GM12878 (cell line): ENCODE measurements around the gene RAPGEF1. TPM values are rescaled to one million over a fixed set of nuclear protein-coding genes. Genes with fewer than 3 reads are reported as not detected.
A peak's percentile ranks its signal among the peaks of the same experiment; 100 is the strongest.

Source experiments
- ATAC-seq: fragments of 200-7000 bp; cut with Tn5 transposase; 3 replicates; pipeline ENCODE4 v1.9.1; 2020; ENCODE audit warnings: mild to moderate bottlenecking, moderate library complexity
- BruUV-seq: library from RNA; stranded (reverse); fragments of 400-500 nt; replicated peaks from 2 replicates; lab custom pipeline; 2021; lab: Mats Ljungman, UMichigan
- CTCF ChIA-PET: fragments of 300-600 bp; sonication (Branson Sonifier 250); formaldehyde crosslinking; extraction: SDS; loops from one replicate; lab custom pipeline; 2021; ENCODE audit warnings: inconsistent platforms; lab: Yijun Ruan, JAX
- POLR2A ChIA-PET: fragments of 350-600 bp; formaldehyde crosslinking; extraction: SDS; loops from one replicate; lab custom pipeline; 2021; ENCODE audit warnings: inconsistent platforms; lab: Charles Lee
- RAD21 ChIA-PET: fragments of 300-600 bp; sonication (Branson Sonifier 250); formaldehyde crosslinking; loops from one replicate; lab custom pipeline; 2023; ENCODE audit warnings: antibody characterized with exemption; ENCODE audit not compliant: unreplicated experiment; lab: Charles Lee
- SMC1A ChIA-PET: fragments of 300-600 bp; sonication (Branson Sonifier 250); formaldehyde crosslinking; loops from one replicate; lab custom pipeline; 2023; ENCODE audit not compliant: unreplicated experiment, uncharacterized antibody; lab: Charles Lee
- DNase-seq: peaks from one replicate; pipeline ENCODE4 v3.0.0-alpha.2; 2011; ENCODE audit warnings: low read depth, low spot score
- FAIRE-seq: peaks from 3 replicates; lab custom pipeline; 2011; peaks lifted over from hg19 to GRCh38; lab: Jason Lieb, UNC
- H2AFZ ChIP-seq: 2 replicates; pipeline ENCODE4 v1.6.0; 2011; ENCODE audit warnings: low read depth, low read length, control low read depth; ENCODE audit not compliant: control insufficient read depth
- H3K27ac ChIP-seq: 2 replicates; pipeline ENCODE4 v1.5.1; 2011; ENCODE audit warnings: control low read depth; ENCODE audit not compliant: control insufficient read depth, insufficient read depth
- H3K27me3 ChIP-seq, 2 experiments: replicated peaks in 1 of 2; 2 replicates each; pipeline versions ENCODE4 v1.6.0 to v1.6.1; 2011; ENCODE audit warnings: low read length in 1 of 2; ENCODE audit not compliant: control insufficient read depth in 2 of 2, insufficient read depth in 2 of 2
- H3K36me3 ChIP-seq, 2 experiments: 2 replicates each; pipeline ENCODE4 v1.5.1; 2011; ENCODE audit warnings: low read length in 1 of 2; ENCODE audit not compliant: control insufficient read depth in 2 of 2, insufficient read depth in 2 of 2
- H3K4me1 ChIP-seq: 2 replicates; pipeline ENCODE4 v1.6.1; 2011; ENCODE audit warnings: mild to moderate bottlenecking, low read length, moderate library complexity, mixed read lengths; ENCODE audit not compliant: control insufficient read depth, insufficient read depth
- H3K4me2 ChIP-seq: 2 replicates; pipeline ENCODE4 v1.6.0; 2011; ENCODE audit warnings: control low read depth; ENCODE audit not compliant: control insufficient read depth, insufficient read depth
- H3K4me3 ChIP-seq: fragments of 200-600 bp; sonication (generic); 2 replicates; pipeline ENCODE4 v1.5.1; 2016
- H3K79me2 ChIP-seq: 2 replicates; pipeline ENCODE4 v1.6.0; 2011; ENCODE audit warnings: low read length; ENCODE audit not compliant: control insufficient read depth, insufficient read depth
- H3K9ac ChIP-seq: 2 replicates; pipeline ENCODE4 v1.8.0; 2011; ENCODE audit warnings: low read length, control low read depth, mixed read lengths; ENCODE audit not compliant: control insufficient read depth, insufficient read depth
- H3K9me3 ChIP-seq: replicated peaks from 3 replicates; pipeline ENCODE4 v1.5.1; 2011; ENCODE audit warnings: mild to moderate bottlenecking, low read length; ENCODE audit not compliant: control insufficient read depth, insufficient read depth
- H4K20me1 ChIP-seq: 2 replicates; pipeline ENCODE4 v1.6.0; 2011; ENCODE audit not compliant: control insufficient read depth, insufficient read depth
- CBFB ChIP-seq: IDR thresholded peaks from 2 replicates; pipeline ENCODE4 v1.6.1; 2016; ENCODE audit warnings: antibody characterized with exemption, low read depth
- CBX3 ChIP-seq: fragments of 200-600 bp; sonication (generic); IDR thresholded peaks from 2 replicates; pipeline ENCODE4 v1.6.1; 2016; ENCODE audit warnings: low read depth, borderline replicate concordance
- FOXK2 ChIP-seq: fragments of 450-650 bp; IDR thresholded peaks from 2 replicates; pipeline ENCODE4 v1.6.1; 2017; ENCODE audit warnings: mild to moderate bottlenecking, moderate library complexity
- HDAC2 ChIP-seq: fragments of 200-600 bp; sonication (generic); IDR thresholded peaks from 2 replicates; pipeline ENCODE4 v1.6.1; 2017
- RBBP5 ChIP-seq: fragments of 200-600 bp; sonication (generic); conservative IDR thresholded peaks from 2 replicates; pipeline ENCODE4 v1.6.1; 2016
- RUNX3 ChIP-seq: IDR thresholded peaks from 2 replicates; pipeline ENCODE4 v1.6.1; 2012; ENCODE audit warnings: low read length, inconsistent platforms
- SMARCA5 ChIP-seq: fragments of 450-650 bp; IDR thresholded peaks from 2 replicates; pipeline ENCODE4 v1.6.1; 2017; ENCODE audit warnings: mild to moderate bottlenecking
- TAF1 ChIP-seq: IDR thresholded peaks from 2 replicates; pipeline ENCODE4 v1.6.1; 2011; ENCODE audit warnings: mild to moderate bottlenecking, low read depth, low read length, borderline replicate concordance
- TCF12 ChIP-seq: IDR thresholded peaks from 2 replicates; pipeline ENCODE4 v1.6.1; 2011; ENCODE audit warnings: low read depth, mild to moderate bottlenecking, low read length
- ZBTB11 ChIP-seq: fragments of 450-650 bp; formaldehyde crosslinking; IDR thresholded peaks from 2 replicates; pipeline ENCODE4 v1.5.0; 2022; ENCODE audit warnings: mild to moderate bottlenecking, missing genetic modification characterization
- ZNF622 ChIP-seq: fragments of 450-650 bp; IDR thresholded peaks from 2 replicates; pipeline ENCODE4 v1.6.1; 2017; ENCODE audit warnings: mild to moderate bottlenecking, inconsistent platforms
- WGBS: methylation state at CpG from one replicate; pipeline ENCODE4 v1.1.6; 2016; ENCODE audit warnings: low lambda C conversion rate; ENCODE audit not compliant: insufficient replicate concordance, insufficient coverage; ENCODE audit errors: missing lambda C conversion rate; 5-methylcytosine and 5-hydroxymethylcytosine counted together
- in situ Hi-C: fragments of 300-500 bp; cut with MboI; formaldehyde crosslinking; loops from 9 replicates; pipeline ENCODE4 v1.14.3; 2018; ENCODE audit warnings: mixed read lengths
- intact Hi-C: fragments of 100-400 bp; cut with micrococcal nuclease; formaldehyde crosslinking; loops from one replicate; pipeline ENCODE4 v1.14.2; 2022; ENCODE audit not compliant: unreplicated experiment
- polyA plus RNA-seq, 11 experiments: library from polyadenylated mRNA; depleted of rRNA in 4 of 11; unstranded in 6 of 11; stranded (reverse) in 5 of 11; fragments of >200 nt; fragmentation: Nextera tagmentation in 4 of 11; fragmentation: Illumina TruSeq in 1 of 11; extraction: Ambion mirVana in 4 of 11; extraction: Trizol in 1 of 11; gene quantifications; 1 replicate in 1 of 11; 2 replicates in 10 of 11; pipeline versions ENCODE4 v1.2.1 to v1.2.3, GENCODE V29; 2011 to 2016; ENCODE audit warnings: inconsistent platforms in 2 of 11, missing spikeins in 2 of 11, low read depth in 1 of 11
- total RNA-seq, 4 experiments: library from RNA; depleted of rRNA in 3 of 4; stranded (reverse); fragments of >200 nt in 3 of 4; fragmentation: Illumina TruSeq in 1 of 4; extraction: Trizol in 1 of 4; gene quantifications; 2 replicates each; pipeline versions ENCODE4 v1.2.1 to v1.2.3, GENCODE V29; 2013 to 2021
- TF ChIP-seq, protein P1 (sequence below): fragments of 450-650 bp; IDR thresholded peaks from 2 replicates; pipeline ENCODE4 v1.6.1; 2016; ENCODE audit warnings: mild to moderate bottlenecking
- TF ChIP-seq, protein P2 (sequence below): fragments of 150-350 bp; IDR thresholded peaks from 2 replicates; pipeline ENCODE4 v1.6.1; 2014; ENCODE audit warnings: mild to moderate bottlenecking, low read depth, low read length
- TF ChIP-seq, protein P3 (sequence below): IDR thresholded peaks from 2 replicates; pipeline ENCODE4 v1.6.1; 2011; ENCODE audit warnings: borderline replicate concordance, low read depth, mild to moderate bottlenecking, moderate library complexity, low read length; ENCODE audit not compliant: insufficient read depth, poor library complexity, severe bottlenecking
- TF ChIP-seq, protein P4 (sequence below): IDR thresholded peaks from 2 replicates; pipeline ENCODE4 v1.6.1; 2011; ENCODE audit warnings: low read depth, mild to moderate bottlenecking, low read length, moderate library complexity, borderline replicate concordance; ENCODE audit errors: extremely low read depth

The RAPGEF1 gene
- total and polyA plus RNA-seq, 10 of the 15 experiments (the other 5 are each of a cell fraction or from before 2014, with no cell fraction given), result 0.42 to 113 (median 45.9) TPM

- ChIA-PET POLR2A (interaction anchor here (0.8 to 17.4 kb wide), 15 partner anchors 10 to 364 kb away, joined by 3 to 291 read pairs (median 4); no protein-coding TSS in a partner anchor), SMC1A (interaction anchor here (0.9 to 21.2 kb wide), 9 partner anchors 11 to 153 kb away, joined by 3 to 535 read pairs (median 21); no protein-coding TSS in a partner anchor), CTCF (interaction anchor here (0.8 to 17.1 kb wide), 14 partner anchors 10 to 146 kb away, joined by 3 to 197 read pairs (median 5); no protein-coding TSS in a partner anchor), RAD21 (interaction anchor here (0.7 to 17.7 kb wide), 16 partner anchors 9 to 364 kb away, joined by 3 to 408 read pairs (median 5); no protein-coding TSS in a partner anchor)
- H3K79me2 ChIP-seq, result peaks cover 73% of the 10 kb centered on the region
- WGBS, result 2% methylated on average over 12 of the region's 12 CpGs
- no peak for DNase-seq
- no peak overlapping the region for H2AFZ ChIP-seq
- no TSS peak for BruUV-seq
- H4K20me1 ChIP-seq, result no peaks in the 10 kb centered on the region
- no peaks in the 10 kb centered on the region for H3K9me3 ChIP-seq
- H3K4me2 ChIP-seq, result peak overlapping the region; percentile 80
- peak overlapping the region; percentile 99 for H3K27ac ChIP-seq
- H3K27me3 ChIP-seq, result no peaks in the 10 kb centered on the region
- no peak for FAIRE-seq
- in situ Hi-C loops, result no loop called here
- ATAC-seq, result peak; percentile 8
- intact Hi-C loops, result loop anchor here (5.0 to 10.0 kb wide), 3 partner anchors 35 to 343 kb away; partner anchors contain the start of gene PRRC2B
- H3K4me3 ChIP-seq, result peak overlapping the region; percentile 70
- peak overlapping the region; percentile 69 for H3K9ac ChIP-seq
- H3K4me1 ChIP-seq, result peaks cover 47% of the 10 kb centered on the region
- no peaks in the 10 kb centered on the region; a peak in 1 of 4 replicates for H3K36me3 ChIP-seq
- no peak for TF ChIP-seq SMARCA5
- TF ChIP-seq CBFB, result no peak
- TF ChIP-seq, protein P1, sequence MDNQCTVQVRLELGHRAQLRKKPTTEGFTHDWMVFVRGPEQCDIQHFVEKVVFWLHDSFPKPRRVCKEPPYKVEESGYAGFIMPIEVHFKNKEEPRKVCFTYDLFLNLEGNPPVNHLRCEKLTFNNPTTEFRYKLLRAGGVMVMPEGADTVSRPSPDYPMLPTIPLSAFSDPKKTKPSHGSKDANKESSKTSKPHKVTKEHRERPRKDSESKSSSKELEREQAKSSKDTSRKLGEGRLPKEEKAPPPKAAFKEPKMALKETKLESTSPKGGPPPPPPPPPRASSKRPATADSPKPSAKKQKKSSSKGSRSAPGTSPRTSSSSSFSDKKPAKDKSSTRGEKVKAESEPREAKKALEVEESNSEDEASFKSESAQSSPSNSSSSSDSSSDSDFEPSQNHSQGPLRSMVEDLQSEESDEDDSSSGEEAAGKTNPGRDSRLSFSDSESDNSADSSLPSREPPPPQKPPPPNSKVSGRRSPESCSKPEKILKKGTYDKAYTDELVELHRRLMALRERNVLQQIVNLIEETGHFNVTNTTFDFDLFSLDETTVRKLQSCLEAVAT, result 0 out of 2 replicates have a peak, but pooled peaks have one; percentile 55
- TF ChIP-seq, protein P2, sequence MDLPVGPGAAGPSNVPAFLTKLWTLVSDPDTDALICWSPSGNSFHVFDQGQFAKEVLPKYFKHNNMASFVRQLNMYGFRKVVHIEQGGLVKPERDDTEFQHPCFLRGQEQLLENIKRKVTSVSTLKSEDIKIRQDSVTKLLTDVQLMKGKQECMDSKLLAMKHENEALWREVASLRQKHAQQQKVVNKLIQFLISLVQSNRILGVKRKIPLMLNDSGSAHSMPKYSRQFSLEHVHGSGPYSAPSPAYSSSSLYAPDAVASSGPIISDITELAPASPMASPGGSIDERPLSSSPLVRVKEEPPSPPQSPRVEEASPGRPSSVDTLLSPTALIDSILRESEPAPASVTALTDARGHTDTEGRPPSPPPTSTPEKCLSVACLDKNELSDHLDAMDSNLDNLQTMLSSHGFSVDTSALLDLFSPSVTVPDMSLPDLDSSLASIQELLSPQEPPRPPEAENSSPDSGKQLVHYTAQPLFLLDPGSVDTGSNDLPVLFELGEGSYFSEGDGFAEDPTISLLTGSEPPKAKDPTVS, result no peak
- TF ChIP-seq RBBP5, result no peak
- no peak for TF ChIP-seq FOXK2
- no peak for TF ChIP-seq ZNF622
- no peak for TF ChIP-seq RUNX3
- TF ChIP-seq HDAC2, result no peak
- no peak for TF ChIP-seq TAF1
- TF ChIP-seq, protein P3, sequence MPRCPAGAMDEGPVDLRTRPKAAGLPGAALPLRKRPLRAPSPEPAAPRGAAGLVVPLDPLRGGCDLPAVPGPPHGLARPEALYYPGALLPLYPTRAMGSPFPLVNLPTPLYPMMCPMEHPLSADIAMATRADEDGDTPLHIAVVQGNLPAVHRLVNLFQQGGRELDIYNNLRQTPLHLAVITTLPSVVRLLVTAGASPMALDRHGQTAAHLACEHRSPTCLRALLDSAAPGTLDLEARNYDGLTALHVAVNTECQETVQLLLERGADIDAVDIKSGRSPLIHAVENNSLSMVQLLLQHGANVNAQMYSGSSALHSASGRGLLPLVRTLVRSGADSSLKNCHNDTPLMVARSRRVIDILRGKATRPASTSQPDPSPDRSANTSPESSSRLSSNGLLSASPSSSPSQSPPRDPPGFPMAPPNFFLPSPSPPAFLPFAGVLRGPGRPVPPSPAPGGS, result no peak
- TF ChIP-seq ZBTB11 (CRISPR knock-in tag), result no peak
- no peak for TF ChIP-seq TCF12
- TF ChIP-seq, protein P4, sequence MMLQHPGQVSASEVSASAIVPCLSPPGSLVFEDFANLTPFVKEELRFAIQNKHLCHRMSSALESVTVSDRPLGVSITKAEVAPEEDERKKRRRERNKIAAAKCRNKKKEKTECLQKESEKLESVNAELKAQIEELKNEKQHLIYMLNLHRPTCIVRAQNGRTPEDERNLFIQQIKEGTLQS, result no peak
- TF ChIP-seq CBX3, result no peak
Observed at GRCh38 chr9:131737426-131737825, 2.5 kb downstream of the RAPGEF1 start.
